ENCODE results near the gene LCAT. TPM values are rescaled to one million over a fixed set of nuclear protein-coding genes. Genes with fewer than 3 reads are reported as not detected.

Gene LCAT
- total RNA-seq, 4 donors from 2014 or later = 13.9 to 43.1 (median 22.0) TPM

DNA sequence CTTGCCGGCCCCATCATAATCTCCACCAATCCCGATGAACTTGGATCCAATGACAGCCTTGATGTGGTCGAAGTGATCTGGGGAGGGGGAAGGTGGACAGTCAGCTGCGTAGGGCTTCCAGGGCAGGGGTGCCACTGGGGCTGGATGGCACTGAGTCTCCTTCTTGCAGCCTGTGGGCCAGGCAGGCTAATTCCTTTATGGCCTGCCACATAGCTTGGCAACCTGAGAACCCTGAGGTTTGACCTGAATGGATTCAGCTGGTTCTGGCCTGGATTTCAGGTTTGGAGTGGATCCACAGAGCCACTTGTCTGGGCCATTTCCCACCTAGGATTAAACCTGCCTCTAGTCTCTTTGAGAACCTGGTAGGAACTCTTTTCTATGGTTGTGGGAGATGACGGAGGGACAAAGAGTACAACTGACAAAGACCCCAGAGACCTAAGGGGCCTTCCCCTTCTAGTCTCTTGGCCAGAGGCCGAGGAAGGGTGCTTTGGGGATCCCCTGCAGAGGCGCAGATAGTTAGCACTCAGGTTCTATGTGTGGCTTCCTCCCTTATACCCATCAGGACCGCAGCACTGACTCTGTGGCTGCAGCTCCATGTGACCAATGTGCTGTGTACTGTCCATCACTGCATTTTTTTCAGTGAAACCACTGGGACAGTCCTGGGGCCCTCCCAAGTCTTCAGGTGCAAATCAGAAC lies 45.5 kb upstream of the LCAT start:
- no peak overlapping the region for H3K4me3 ChIP-seq
- TF ChIP-seq POLR2A (IDR thresholded peaks at IDR 0.05; ENCODE audit: low read depth) (no peak), POLR2AphosphoS5 (IDR thresholded peaks at IDR 0.05) (no peak), EP300 (IDR thresholded peaks at IDR 0.05) (no peak)
- TF ChIP-seq, protein P1, sequence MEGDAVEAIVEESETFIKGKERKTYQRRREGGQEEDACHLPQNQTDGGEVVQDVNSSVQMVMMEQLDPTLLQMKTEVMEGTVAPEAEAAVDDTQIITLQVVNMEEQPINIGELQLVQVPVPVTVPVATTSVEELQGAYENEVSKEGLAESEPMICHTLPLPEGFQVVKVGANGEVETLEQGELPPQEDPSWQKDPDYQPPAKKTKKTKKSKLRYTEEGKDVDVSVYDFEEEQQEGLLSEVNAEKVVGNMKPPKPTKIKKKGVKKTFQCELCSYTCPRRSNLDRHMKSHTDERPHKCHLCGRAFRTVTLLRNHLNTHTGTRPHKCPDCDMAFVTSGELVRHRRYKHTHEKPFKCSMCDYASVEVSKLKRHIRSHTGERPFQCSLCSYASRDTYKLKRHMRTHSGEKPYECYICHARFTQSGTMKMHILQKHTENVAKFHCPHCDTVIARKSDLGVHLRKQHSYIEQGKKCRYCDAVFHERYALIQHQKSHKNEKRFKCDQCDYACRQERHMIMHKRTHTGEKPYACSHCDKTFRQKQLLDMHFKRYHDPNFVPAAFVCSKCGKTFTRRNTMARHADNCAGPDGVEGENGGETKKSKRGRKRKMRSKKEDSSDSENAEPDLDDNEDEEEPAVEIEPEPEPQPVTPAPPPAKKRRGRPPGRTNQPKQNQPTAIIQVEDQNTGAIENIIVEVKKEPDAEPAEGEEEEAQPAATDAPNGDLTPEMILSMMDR (IDR thresholded peaks at IDR 0.05) = no peak
- no peak for DNase-seq (ENCODE audit: extremely low spot score)
- H3K27me3 ChIP-seq = no peaks in the 10 kb centered on the region
- H3K9me3 ChIP-seq = no peaks in the 10 kb centered on the region
- intact Hi-C loops (cut with DNase I) = loop anchor here (5.0 kb wide), 2 partner anchors 53 to 238 kb away; no protein-coding TSS in a partner anchor
- no peak overlapping the region for H3K27ac ChIP-seq (replicated peaks in 1 of 4)
- peaks cover 17 to 24% (median 19%) of the 10 kb centered on the region in 4 donors for H3K4me1 ChIP-seq
- no peaks in the 10 kb centered on the region for H3K36me3 ChIP-seq
- 91% methylated on average over 4 of the region's 8 CpGs for WGBS

DNA sequence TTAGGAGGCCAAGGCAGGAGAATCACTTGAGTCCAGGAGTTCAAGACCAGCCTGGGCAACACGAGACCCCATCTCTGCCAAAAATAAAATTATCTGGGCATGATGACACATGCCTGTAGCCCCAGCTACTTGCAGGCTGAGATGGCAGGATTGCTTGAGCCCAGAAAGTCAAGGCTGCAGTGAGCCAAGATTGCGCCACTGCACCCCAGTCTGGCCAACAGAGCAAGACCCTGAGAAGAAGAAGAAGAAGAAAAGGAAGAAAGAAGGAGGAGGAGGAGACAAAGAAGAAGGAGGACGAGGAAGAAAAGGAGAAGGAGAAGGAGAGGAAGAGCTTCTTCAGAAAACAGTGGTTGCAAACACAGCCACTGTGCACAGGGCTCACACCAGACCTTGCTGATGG lies 44.8 kb upstream of the LCAT start:
- Histone ChIP-seq H3K27me3 (peaks cover 0 to under 1% (median 0%) of the 10 kb centered on the region in 4 donors), H3K27ac (replicated peaks in 1 of 4) (no peak overlapping the region), H3K4me3 (no peak overlapping the region), H3K4me1 (peaks cover 14 to 28% (median 23%) of the 10 kb centered on the region in 4 donors), H3K36me3 (no peaks in the 10 kb centered on the region), H3K9me3 (no peaks in the 10 kb centered on the region)
- intact Hi-C loops (cut with DNase I) = no loop called here
- no peak for DNase-seq (ENCODE audit: extremely low spot score)
- TF ChIP-seq EP300 (IDR thresholded peaks at IDR 0.05) (no peak), POLR2A (IDR thresholded peaks at IDR 0.05; ENCODE audit: low read depth) (no peak), POLR2AphosphoS5 (IDR thresholded peaks at IDR 0.05) (no peak)
- TF ChIP-seq, protein P1 (IDR thresholded peaks at IDR 0.05) = no peak
- WGBS = 81% methylated on average over 3 of the region's 3 CpGs

DNA sequence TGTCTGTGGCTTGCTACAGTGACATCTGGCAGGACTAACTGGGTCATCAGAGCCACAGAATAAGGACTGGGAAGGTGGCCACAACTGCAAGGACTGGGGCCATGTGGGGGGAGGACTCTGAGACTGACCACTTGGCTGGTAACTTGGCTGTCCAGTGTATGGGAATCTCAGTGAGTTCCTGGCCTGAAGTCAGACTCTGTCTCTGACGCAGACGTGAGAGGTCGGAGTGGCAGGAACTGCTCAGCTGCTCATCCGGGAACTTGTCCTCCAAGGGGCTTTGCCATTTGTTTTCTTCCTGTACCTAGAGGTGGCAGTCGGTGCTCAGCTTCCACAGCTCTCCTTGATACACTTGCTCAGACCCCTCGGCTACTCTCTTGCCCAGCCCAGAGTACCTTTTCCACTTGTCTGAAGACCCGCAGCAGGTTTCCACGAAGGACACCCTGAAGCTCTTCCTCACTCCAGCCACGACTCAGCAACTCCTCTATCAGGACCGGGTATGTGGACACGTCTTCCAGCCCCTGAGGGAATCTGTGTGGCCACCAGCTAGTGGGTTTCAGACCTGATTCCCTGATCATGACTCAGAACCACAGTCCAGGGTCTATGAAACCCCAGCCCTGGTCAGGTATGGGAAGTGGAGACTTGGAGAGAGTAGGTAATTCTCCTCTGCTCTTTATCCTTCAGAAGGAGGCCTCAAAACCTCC lies 43.7 kb upstream of the LCAT start:
- Histone ChIP-seq H3K36me3 (no peaks in the 10 kb centered on the region), H3K4me3 (no peak overlapping the region), H3K27me3 (peaks cover 0 to 6% (median 0%) of the 10 kb centered on the region in 4 donors), H3K27ac (replicated peaks in 1 of 4) (peak overlapping the region in 1 of 4 donors; percentile 5), H3K9me3 (no peaks in the 10 kb centered on the region), H3K4me1 (peaks cover 4 to 22% (median 14%) of the 10 kb centered on the region in 4 donors)
- TF ChIP-seq POLR2A (IDR thresholded peaks at IDR 0.05; ENCODE audit: low read depth) = peak; percentile 12
- no peak for TF ChIP-seq POLR2AphosphoS5 (IDR thresholded peaks at IDR 0.05)
- no peak for DNase-seq (ENCODE audit: extremely low spot score)
- 65% methylated on average over 10 of the region's 11 CpGs for WGBS
- intact Hi-C loops (cut with DNase I) = no loop called here

DNA sequence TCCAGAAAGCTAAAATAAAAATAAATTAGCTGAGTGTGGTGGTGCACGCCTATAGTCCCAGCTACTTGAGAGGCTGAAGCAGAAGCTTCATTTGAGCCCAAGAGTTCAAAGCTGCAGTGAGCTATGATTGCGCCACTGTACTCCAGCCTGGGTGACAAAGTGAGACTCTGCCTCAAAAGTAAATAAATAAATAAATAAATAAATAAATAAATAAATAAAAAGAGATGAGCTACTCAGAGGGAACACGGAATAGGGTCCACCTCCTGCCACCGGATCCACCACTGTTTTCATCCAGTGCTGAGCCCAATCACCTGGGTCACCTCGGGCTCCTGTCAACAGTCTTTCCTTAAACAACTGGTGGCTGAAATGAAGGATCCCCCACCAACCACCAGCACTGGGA lies 43.0 kb upstream of the LCAT start:
- intact Hi-C loops (cut with DNase I) = no loop called here

More for the DNA sequence above, 43.0 kb upstream of the LCAT start:
- WGBS = 91% methylated on average over 5 of the region's 5 CpGs
- TF ChIP-seq, protein P1 (IDR thresholded peaks at IDR 0.05) = no peak
- no peak for TF ChIP-seq POLR2A (IDR thresholded peaks at IDR 0.05; ENCODE audit: low read depth)
- TF ChIP-seq POLR2AphosphoS5 (IDR thresholded peaks at IDR 0.05) = no peak
- TF ChIP-seq EP300 (IDR thresholded peaks at IDR 0.05) = no peak
- no peak for DNase-seq (ENCODE audit: extremely low spot score)
- peaks cover 0 to 10% (median 0%) of the 10 kb centered on the region in 4 donors for H3K27me3 ChIP-seq
- no peaks in the 10 kb centered on the region for H3K9me3 ChIP-seq
- H3K27ac ChIP-seq (replicated peaks in 1 of 4) = no peak overlapping the region
- H3K4me1 ChIP-seq = peaks cover 4 to 22% (median 14%) of the 10 kb centered on the region in 4 donors
- H3K4me3 ChIP-seq = no peak overlapping the region
- H3K36me3 ChIP-seq = no peaks in the 10 kb centered on the region

Measured in esophagus muscularis mucosa (tissue), 4 donors.